GM12864 (cell line): Measurements from ENCODE around the gene CDC42BPG.

Experiments used
- DNase-seq: peaks from one replicate; pipeline ENCODE4 v3.0.0-alpha.2; 2011; ENCODE audit warnings: low read depth
- H3K4me3 ChIP-seq: 2 replicates; pipeline ENCODE4 v1.5.1; 2011; ENCODE audit warnings: mild to moderate bottlenecking, low read depth, low read length, control low read depth
- TF ChIP-seq, protein P1 (sequence below): IDR thresholded peaks from 2 replicates; pipeline ENCODE4 v1.5.1; 2011; ENCODE audit warnings: low read depth, mild to moderate bottlenecking, moderate library complexity, low read length, control low read depth, inconsistent platforms; ENCODE audit errors: missing control alignments

Gene CDC42BPG, protein sequence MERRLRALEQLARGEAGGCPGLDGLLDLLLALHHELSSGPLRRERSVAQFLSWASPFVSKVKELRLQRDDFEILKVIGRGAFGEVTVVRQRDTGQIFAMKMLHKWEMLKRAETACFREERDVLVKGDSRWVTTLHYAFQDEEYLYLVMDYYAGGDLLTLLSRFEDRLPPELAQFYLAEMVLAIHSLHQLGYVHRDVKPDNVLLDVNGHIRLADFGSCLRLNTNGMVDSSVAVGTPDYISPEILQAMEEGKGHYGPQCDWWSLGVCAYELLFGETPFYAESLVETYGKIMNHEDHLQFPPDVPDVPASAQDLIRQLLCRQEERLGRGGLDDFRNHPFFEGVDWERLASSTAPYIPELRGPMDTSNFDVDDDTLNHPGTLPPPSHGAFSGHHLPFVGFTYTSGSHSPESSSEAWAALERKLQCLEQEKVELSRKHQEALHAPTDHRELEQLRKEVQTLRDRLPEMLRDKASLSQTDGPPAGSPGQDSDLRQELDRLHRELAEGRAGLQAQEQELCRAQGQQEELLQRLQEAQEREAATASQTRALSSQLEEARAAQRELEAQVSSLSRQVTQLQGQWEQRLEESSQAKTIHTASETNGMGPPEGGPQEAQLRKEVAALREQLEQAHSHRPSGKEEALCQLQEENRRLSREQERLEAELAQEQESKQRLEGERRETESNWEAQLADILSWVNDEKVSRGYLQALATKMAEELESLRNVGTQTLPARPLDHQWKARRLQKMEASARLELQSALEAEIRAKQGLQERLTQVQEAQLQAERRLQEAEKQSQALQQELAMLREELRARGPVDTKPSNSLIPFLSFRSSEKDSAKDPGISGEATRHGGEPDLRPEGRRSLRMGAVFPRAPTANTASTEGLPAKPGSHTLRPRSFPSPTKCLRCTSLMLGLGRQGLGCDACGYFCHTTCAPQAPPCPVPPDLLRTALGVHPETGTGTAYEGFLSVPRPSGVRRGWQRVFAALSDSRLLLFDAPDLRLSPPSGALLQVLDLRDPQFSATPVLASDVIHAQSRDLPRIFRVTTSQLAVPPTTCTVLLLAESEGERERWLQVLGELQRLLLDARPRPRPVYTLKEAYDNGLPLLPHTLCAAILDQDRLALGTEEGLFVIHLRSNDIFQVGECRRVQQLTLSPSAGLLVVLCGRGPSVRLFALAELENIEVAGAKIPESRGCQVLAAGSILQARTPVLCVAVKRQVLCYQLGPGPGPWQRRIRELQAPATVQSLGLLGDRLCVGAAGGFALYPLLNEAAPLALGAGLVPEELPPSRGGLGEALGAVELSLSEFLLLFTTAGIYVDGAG (N-terminal part only)

DNA sequence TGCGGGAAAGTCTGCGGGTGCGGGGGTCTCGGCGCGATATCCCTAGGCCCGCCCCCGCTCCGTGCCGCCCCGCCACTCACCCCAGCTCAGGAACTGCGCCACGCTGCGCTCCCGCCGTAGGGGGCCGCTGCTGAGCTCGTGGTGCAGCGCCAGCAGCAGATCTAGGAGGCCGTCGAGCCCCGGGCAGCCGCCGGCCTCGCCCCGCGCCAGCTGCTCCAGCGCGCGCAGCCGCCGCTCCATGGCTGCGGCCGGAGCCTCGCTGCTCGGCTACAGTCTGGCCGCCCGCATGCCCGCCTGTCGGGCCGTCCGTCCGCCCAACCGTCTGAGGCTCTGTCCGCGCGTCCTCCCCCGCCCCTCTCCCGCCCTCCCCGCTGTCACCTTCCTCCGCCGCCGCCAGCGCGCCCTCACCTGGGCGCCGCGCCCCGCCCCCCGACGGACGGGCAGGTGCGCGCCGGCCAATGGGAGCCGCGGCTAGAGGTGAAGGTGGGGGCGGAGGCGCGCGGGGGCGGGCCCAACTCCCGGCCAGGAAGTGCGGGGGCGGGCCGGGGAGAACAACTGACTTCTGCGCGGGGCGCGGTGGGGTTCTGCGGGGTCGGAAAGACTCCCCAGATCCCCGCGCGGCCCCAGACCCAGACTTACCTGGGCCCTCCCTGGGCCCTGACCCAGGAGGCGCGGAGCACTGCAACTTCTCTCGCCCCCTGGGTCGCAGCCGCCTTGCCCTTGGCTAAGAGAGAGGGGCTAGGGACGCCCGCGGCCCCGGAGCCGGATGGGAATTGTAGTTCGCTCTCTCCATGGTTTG, at the start of gene CDC42BPG:
Gene CDC42BPG, minus strand, starts transcription at position 324 of the 799 bp plus-strand sequence. Its CDS starts 84 bp downstream, at position 240.
- DNase-seq = no peak
- TF ChIP-seq, protein P1, sequence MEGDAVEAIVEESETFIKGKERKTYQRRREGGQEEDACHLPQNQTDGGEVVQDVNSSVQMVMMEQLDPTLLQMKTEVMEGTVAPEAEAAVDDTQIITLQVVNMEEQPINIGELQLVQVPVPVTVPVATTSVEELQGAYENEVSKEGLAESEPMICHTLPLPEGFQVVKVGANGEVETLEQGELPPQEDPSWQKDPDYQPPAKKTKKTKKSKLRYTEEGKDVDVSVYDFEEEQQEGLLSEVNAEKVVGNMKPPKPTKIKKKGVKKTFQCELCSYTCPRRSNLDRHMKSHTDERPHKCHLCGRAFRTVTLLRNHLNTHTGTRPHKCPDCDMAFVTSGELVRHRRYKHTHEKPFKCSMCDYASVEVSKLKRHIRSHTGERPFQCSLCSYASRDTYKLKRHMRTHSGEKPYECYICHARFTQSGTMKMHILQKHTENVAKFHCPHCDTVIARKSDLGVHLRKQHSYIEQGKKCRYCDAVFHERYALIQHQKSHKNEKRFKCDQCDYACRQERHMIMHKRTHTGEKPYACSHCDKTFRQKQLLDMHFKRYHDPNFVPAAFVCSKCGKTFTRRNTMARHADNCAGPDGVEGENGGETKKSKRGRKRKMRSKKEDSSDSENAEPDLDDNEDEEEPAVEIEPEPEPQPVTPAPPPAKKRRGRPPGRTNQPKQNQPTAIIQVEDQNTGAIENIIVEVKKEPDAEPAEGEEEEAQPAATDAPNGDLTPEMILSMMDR = peak; percentile 63
- H3K4me3 ChIP-seq = peak within 1 kb of the TSS; percentile 37

DNA sequence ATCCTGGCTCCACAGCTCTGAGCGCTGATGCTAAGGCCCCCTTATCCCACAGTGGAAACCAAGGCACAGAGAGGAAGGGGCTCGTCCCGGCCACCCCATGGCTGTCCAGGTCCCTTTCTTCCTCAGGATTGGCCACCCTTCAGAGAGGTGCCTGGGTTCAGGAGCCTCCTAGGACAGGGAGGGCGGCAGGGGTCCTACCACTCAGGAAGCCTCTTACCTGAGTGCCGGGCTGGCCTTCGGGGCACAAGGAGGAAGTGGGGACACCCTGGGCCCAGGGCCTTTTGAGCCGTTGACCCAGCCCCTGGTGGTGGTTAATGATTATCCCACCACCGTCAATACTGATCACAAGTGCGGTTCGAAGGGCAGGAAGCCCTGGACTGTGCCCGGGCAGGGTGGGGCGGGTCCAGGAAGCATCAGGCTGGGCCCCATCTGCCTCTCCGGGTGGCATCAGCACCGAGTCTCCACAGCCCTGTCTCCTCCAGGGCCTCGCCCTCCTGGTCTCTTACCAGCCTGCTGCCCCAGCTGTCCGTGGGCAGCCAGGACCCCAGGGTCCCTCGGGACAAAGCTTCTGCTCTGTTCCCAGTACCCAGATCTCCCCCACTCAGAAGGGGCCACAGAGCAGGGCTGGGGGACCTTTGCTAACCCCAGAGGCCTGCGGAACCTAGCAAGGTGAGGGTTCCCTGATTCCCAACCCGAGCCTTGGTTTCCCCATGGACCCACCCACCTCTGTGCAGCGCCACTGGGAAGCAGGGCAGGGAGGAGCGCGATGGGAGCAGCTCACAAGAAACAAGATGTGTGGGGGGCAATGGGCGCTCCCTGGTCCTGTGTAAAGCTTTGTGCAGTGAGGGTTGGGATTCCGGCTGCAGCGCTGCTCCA, 49.0 kb upstream of the CDC42BPG start:
- TF ChIP-seq, protein P1 = peak; percentile 4
- H3K4me3 ChIP-seq = no peak overlapping the region

DNA sequence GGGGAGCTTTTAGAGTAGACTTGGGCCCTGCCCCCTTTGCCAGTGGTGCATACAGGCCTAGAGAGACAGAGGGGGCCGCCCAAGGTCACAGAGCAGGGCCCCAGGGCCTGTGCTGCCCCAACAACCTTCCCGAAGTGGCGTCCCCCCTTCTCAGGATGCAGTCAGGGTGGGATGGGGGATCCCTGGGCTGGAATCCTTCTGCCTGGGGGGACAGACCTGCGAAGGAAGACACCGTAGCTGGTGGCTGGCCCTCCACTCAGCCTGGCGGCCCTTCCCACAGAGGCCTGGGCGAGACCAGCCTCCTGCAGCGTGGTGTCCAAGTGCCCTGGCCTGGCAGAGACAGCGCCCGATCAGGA, 48.4 kb upstream of the CDC42BPG start:
- no peak for DNase-seq
- TF ChIP-seq, protein P1 = no peak
- H3K4me3 ChIP-seq = no peak overlapping the region

More for the DNA sequence above, 49.0 kb upstream of the CDC42BPG start:
- no peak for DNase-seq

DNA sequence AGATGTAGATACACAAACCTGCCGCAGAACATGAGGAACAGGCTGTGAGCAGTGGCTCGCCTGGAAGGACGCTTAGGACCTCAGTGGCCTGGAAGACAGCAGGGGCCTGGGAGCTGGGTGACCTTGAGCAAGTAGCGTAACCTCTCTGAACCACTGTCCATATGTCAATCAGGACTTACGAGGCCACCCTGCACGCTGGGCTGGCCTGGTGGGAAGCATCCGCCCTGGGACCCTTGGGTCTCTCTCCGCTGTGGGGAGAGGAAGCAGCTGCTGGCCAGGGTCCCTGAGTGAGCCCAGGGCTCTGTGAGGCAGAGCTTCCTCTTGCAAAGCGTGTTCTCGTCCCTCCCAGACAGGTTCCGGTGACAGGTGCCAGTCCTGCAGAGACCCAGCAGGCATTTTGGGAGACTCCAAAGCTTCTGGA, 48.0 kb upstream of the CDC42BPG start:
- H3K4me3 ChIP-seq = no peak overlapping the region
- TF ChIP-seq, protein P1 = no peak
- no peak for DNase-seq

DNA sequence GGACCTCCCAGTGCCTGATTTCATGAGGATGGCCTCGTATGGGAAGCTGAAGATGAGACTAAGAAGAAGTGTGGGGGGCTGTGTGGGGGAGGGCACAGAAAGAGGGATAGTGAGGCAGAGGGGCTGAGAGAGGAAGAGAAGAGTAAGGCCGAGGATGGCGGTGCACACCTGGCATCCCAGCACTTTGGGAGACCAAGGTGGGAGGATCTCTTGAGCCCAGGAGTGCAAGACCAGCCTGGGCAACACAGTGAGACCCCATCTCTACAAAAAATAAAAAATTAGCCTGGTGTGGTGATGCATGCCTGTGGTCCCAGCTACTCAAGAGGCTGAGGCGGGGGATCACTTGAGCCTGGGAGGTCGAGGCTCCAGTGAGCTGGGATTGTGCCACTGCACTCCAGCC, 47.4 kb upstream of the CDC42BPG start:
- TF ChIP-seq, protein P1 = no peak
- no peak for DNase-seq
- H3K4me3 ChIP-seq = no peak overlapping the region
